Measurements from ENCODE around the gene MLYCD.

Gene MLYCD

DNA sequence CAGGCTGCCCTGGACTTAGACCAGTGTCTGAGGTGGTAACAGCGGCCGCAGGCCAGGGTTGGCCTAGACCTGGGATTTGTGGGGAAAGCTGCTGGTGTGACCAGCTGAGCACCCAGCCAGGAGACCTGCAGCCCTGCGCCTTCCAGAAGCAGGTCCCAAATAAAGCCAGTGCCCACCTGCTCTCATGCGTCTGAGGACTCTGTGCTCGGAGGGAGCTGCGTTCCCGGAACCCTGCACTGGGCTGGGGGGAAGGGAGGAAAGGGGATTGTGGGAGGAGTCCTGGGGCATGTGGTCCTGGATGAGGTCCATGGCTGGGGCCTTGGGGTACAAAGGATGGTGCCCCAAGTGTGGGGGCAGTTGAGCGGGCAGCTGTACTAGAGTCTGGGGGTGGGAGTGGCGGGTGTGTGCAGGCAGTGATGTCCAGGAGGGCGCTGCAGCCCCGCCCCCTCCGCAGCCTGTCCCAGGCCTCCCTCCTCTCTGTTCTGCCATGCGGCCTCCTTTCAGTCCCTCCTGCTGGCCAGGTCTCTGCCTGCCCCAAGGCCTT lies 67.3 kb downstream of the MLYCD start:
- H2AFZ ChIP-seq (ENCODE audit: low read depth) = no peak overlapping the region
- no peak overlapping the region for H3K9ac ChIP-seq
- no peaks in the 10 kb centered on the region for H3K4me1 ChIP-seq (ENCODE audit: low read depth, poor library complexity, severe bottlenecking)
- peaks cover 3% of the 10 kb centered on the region; the same call in 1 of the 2 replicates for H3K27me3 ChIP-seq (ENCODE audit: insufficient read depth, low read depth)
- no peak overlapping the region for H3K27ac ChIP-seq
- no peaks in the 10 kb centered on the region for H3K79me2 ChIP-seq (ENCODE audit: insufficient read depth, low read depth)
- TF ChIP-seq, protein P1, sequence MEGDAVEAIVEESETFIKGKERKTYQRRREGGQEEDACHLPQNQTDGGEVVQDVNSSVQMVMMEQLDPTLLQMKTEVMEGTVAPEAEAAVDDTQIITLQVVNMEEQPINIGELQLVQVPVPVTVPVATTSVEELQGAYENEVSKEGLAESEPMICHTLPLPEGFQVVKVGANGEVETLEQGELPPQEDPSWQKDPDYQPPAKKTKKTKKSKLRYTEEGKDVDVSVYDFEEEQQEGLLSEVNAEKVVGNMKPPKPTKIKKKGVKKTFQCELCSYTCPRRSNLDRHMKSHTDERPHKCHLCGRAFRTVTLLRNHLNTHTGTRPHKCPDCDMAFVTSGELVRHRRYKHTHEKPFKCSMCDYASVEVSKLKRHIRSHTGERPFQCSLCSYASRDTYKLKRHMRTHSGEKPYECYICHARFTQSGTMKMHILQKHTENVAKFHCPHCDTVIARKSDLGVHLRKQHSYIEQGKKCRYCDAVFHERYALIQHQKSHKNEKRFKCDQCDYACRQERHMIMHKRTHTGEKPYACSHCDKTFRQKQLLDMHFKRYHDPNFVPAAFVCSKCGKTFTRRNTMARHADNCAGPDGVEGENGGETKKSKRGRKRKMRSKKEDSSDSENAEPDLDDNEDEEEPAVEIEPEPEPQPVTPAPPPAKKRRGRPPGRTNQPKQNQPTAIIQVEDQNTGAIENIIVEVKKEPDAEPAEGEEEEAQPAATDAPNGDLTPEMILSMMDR (conservative IDR thresholded peaks at IDR 0.05; ENCODE audit: low read depth, low read length) = no peak
- H3K4me3 ChIP-seq (IDR thresholded peaks at IDR 0.05; ENCODE audit: insufficient read depth, low read depth, low read length) = no peak overlapping the region
- H4K20me1 ChIP-seq (ENCODE audit: insufficient read depth) = no peaks in the 10 kb centered on the region
- no peak overlapping the region for H3K4me2 ChIP-seq
- H3K36me3 ChIP-seq (ENCODE audit: insufficient read depth) = no peaks in the 10 kb centered on the region

DNA sequence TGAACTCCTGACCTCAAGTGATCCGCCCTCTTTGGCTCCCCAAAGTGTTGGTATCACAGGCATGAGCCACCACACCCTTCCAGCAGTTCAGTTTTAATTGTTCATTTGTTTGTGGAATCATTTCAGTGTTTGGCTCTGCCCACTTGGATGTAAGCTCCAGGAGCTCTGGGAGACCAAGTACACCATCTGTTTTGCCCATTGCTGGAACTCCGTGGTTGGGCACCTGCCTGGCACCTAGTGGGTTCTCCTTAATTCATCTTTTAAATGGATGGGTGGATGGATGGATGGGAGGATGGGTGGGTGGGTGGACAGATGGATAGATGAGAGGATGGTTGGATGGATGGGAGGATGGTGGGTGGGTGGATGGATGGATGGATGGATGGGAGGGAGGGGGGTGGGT lies 68.2 kb downstream of the MLYCD start:
- H3K4me2 ChIP-seq = no peak overlapping the region
- no peak overlapping the region for H3K27ac ChIP-seq
- no peak overlapping the region for H2AFZ ChIP-seq (ENCODE audit: low read depth)
- H3K4me1 ChIP-seq (ENCODE audit: low read depth, poor library complexity, severe bottlenecking) = no peaks in the 10 kb centered on the region
- H3K4me3 ChIP-seq (IDR thresholded peaks at IDR 0.05; ENCODE audit: insufficient read depth, low read depth, low read length) = no peak overlapping the region
- no peaks in the 10 kb centered on the region for H3K36me3 ChIP-seq (ENCODE audit: insufficient read depth)
- H3K27me3 ChIP-seq (ENCODE audit: insufficient read depth, low read depth) = peaks cover 3% of the 10 kb centered on the region; the same call in 1 of the 2 replicates
- H3K9ac ChIP-seq = no peak overlapping the region
- no peaks in the 10 kb centered on the region for H3K79me2 ChIP-seq (ENCODE audit: insufficient read depth, low read depth)
- TF ChIP-seq, protein P1 (conservative IDR thresholded peaks at IDR 0.05; ENCODE audit: low read depth, low read length) = no peak
- no peaks in the 10 kb centered on the region for H4K20me1 ChIP-seq (ENCODE audit: insufficient read depth)

DNA sequence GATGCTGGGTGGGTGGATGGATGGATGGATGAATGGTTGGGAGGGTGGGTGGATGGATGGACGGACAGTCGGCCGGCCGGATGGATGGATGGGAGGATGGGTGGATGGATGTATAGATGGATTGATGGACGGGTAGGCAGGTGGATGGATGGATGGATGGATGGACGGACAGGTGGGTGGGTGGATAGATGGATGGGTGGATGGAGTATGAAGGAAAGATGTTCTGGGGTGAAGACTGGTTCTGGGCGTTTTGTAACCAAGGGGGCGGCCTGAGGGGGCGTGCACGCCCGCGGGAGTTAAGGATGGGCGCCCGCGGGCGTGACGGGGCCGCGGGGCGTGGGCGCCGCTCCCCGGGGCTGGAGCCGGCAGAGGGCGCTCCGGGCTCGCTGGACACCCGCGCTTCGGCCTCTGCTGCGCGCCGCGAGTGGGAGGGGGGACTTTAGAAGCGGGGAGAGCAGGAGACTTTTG lies 69.0 kb downstream of the MLYCD start, which contains the start of gene NECAB2:
TSS of gene NECAB2 (plus strand) at position 407 of the 468 bp plus-strand sequence. CDS start 405 bp downstream, outside the sequence.
- TF ChIP-seq, protein P1 (conservative IDR thresholded peaks at IDR 0.05; ENCODE audit: low read depth, low read length) = peak; percentile 56
- no peak within 1 kb of the TSS; the same call in 1 of the 2 replicates for H2AFZ ChIP-seq (ENCODE audit: low read depth)

DNA sequence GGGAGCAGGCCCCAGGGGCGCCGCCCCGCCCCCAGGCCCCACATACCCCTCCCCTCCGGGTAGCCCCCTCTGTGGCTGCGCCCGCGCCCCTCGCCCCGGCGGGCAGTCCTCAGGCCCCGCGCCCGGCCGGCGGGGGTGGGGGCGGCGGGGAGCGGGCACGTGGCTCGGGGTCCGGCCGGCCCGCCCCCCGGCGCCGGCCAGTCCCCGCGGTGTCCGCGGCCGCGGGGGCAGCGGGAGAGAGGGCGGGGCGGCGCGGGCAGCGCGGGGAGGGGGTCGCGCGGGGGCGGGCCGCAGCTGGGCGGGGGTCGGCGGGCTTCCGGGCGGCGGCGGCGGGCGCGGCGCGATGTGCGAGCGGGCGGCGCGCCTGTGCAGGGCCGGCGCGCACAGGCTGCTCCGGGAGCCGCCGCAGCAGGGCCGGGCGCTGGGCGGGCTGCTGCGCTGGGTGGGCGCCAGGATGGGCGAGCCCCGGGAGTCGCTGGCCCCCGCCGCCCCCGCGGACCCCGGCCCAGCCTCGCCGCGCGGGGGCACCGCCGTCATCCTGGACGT lies 69.5 kb downstream of the MLYCD start:
- Histone ChIP-seq H3K27me3 (ENCODE audit: insufficient read depth, low read depth) (peaks cover 3% of the 10 kb centered on the region; the same call in 1 of the 2 replicates), H3K36me3 (ENCODE audit: insufficient read depth) (no peaks in the 10 kb centered on the region), H3K4me2 (no peak overlapping the region), H2AFZ (ENCODE audit: low read depth) (no peak overlapping the region; the same call in 1 of the 2 replicates), H3K79me2 (ENCODE audit: insufficient read depth, low read depth) (no peaks in the 10 kb centered on the region), H3K4me1 (ENCODE audit: low read depth, poor library complexity, severe bottlenecking) (no peaks in the 10 kb centered on the region), H3K27ac (no peak overlapping the region), H3K9ac (no peak overlapping the region), H3K4me3 (IDR thresholded peaks at IDR 0.05; ENCODE audit: insufficient read depth, low read depth, low read length) (no peak overlapping the region), H4K20me1 (ENCODE audit: insufficient read depth) (no peaks in the 10 kb centered on the region)
- TF ChIP-seq, protein P1 (conservative IDR thresholded peaks at IDR 0.05; ENCODE audit: low read depth, low read length) = no peak

More for the DNA sequence above, 69.0 kb downstream of the MLYCD start, which contains the start of gene NECAB2:
- Histone ChIP-seq H3K36me3 (ENCODE audit: insufficient read depth) (no peaks in the 10 kb centered on the region), H3K4me3 (IDR thresholded peaks at IDR 0.05; ENCODE audit: insufficient read depth, low read depth, low read length) (no peak within 1 kb of the TSS), H3K4me1 (ENCODE audit: low read depth, poor library complexity, severe bottlenecking) (no peaks in the 10 kb centered on the region), H3K27me3 (ENCODE audit: insufficient read depth, low read depth) (peaks cover 3% of the 10 kb centered on the region; the same call in 1 of the 2 replicates), H3K9ac (no peak within 1 kb of the TSS), H3K27ac (no peak within 1 kb of the TSS), H3K4me2 (no peak within 1 kb of the TSS), H3K79me2 (ENCODE audit: insufficient read depth, low read depth) (no peaks in the 10 kb centered on the region), H4K20me1 (ENCODE audit: insufficient read depth) (no peaks in the 10 kb centered on the region)

Measured in KMS-11 (cell line).